Fibroblast of the conjunctiva (primary cell): Measurements from ENCODE around the gene SRI.
"Not testable (repeated sequence)": the region's sequence is repeated elsewhere in the genome, so short reads cannot be mapped to it uniquely, and the experiment has no call there.

Experiments
- DNase-seq: peaks from one replicate; pipeline ENCODE4 v3.0.0-alpha.2; 2010; ENCODE audit warnings: low read depth

Gene SRI

DNA sequence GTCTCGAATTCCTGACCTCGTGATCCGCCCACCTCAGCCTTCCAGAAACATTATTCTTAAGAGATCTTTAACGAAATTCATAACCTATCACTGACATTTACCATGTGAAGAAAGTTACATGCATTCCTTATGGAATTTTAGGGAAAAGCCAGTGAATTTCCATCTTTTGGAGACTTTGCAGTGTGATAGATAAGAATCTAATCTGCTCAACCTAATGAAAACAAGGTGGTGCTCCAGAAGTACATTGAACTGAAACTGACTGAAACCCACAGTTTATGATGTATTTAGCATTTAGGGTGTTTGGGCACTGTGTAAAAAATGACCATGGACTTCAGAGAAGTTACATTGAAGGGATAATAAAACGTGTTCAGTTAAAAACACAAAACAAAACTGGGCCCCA is 43.6 kb downstream of the SRI start:
- DNase-seq, result no peak

DNA sequence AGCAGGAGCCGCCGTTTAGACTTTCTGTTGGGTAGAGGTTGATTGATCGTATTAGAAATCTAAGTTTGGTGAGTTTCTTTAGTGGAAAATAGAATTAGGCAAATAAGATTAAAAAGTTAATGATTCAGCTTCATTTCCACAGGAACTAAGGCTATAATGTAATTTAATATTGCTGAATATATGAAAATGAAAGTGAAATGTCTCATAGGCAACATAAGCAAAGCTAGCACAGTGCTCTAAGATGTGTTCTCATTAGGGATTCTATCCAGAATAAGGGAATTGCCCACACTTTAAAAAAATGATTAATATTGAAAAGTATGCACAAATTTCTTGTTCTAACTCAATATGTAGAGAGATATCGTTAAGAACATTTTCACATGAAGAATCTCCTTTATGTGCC is 47.0 kb downstream of the SRI start:
- no peak for DNase-seq

DNA sequence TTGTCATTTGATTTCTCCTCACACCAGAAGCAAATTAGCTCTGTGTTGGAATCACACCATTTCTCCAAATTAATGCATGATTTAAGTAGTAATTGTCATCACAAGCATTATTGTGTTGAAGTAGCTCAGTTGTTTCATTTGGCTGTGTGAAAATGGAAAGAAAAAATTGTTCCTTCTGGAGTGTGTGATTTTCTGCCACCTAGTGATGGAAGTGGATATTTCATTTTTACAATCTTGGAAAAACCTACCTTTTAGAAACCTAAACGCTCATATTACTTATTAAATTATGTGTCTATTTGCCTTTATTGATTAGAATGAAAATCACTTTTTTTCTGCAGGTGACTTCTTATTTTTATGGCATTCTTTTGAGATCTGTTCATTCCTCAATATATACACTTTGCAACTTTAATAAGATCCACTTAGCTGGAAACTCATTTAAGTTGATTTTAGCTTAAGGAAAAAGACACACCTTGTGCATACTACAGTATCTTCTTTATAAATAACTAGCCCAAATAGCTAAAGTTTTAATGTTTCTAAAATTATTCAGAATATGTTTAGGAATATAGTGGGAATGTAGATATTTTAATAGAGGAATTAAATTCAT is 50.0 kb downstream of the SRI start:
- DNase-seq, result no peak

DNA sequence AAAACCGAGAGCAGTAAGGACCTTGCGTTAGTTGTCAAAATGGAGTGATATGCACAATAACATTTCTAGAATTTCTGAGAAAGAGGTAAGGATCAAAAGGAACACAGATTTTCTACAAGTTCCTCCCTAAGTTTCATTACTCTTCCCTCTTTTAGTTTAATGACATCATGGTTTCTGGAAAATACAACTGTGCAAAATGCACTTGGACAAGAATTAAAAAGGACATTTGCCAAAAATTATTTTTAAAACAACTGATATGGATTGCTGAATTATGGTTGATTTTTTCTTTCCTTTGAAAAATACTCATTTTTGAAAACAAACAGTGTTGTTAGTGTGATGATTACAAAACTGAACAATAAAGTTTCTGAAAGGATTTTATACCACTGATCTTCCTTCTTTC is 52.1 kb downstream of the SRI start:
- DNase-seq, result no peak

DNA sequence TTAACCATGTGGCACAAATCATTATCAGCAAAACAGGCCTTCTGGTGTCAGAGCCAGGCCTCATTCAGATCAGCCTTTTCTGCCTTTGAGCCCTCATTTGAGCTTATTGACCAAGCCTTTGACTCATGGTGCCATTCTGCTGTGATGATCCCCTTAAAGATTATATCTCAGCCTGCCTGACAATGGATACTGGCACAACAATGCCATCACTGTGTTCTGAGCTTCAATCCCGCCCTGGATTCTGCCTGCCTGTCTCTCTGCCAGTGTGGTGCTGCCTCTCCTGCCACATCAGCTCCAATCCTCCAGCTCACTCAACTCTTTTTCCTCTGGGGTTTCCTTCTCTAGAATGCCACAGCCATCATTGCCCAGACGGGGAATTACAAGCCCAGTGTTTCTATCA is 52.6 kb downstream of the SRI start:
- DNase-seq, result no peak

DNA sequence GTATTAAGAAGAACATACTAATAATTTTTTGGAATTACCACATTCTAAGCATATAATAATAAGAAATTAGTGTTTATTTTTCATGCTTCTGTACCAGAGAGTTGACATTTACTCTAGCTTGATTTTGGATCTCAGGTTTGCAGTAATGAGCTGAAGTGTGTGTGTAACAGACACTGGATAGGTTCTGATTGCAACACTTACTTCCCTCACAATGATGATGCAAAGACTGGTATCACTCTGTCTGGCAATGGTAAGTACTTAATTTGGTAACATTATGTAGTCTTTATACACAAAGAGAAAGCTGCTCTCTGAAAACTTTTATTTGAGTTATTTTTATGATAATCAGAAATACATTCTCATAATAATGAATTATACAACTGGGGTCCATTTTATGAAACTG is 54.1 kb downstream of the SRI start:
- no peak for DNase-seq

DNA sequence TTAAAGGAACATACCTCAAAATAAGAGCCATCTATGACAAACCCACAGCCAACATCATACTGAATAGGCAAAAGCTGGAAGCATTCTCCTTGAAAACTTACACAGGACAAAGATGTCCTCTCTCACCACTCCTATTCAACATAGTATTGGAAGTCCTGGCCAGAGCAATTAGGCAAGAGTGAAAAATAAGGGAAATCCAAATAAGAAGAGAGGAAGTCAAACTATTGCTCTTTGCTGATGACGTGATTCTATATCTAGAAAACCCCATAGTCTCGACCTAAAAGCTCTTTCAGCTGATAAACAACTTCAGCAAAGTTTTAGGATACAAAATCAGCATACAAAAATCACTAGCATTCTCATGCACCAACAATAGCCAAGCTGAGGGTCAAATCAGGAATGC is 60.1 kb downstream of the SRI start:
- not testable (repeated sequence) for DNase-seq

DNA sequence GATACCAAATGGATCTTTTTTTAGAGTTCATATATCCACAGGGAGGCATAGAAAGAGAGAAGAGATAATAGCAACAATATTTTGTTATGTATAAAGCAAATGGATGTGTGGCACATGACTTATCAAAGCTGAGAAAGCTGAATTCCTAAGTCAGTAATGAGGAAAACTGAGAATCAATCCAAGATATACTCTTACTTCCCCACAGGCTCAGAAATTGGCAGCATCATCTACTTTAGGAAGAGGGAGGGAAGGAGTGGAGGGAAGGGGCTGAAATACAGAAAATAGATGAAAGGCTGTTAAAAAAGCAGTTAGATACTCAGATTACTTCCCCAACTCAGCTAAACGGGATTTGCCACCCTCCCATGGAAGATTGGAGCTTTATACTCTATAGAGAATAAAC is 63.5 kb downstream of the SRI start:
- no peak for DNase-seq

DNA sequence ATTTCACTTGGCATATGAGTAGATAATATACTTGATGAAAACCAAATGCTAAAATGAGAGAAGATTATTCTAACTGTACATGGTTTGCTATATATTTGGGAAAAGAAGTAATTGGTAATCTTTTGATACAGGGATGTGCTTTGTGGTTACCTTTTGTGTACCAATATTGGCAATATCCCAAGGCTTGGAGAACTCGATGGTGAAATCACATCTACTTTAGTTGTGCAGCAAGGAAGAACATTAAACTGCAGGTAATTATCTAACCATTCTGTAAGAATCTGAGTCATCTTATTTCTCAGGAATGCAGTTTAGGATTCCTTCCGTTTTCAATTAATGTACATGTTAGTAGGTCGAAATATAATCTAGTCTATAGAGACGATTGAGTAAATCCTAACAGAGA is 64.1 kb downstream of the SRI start:
- DNase-seq, result no peak
